SW 1271 (cell line): ENCODE data around the gene KIF27.
"Not testable (repeated sequence)": the region's sequence is repeated elsewhere in the genome, so short reads cannot be mapped to it uniquely, and the experiment has no call there.

Source experiments
- DNase-seq, 2 experiments: peaks; one replicate each; lab custom pipeline; 2025; lab: John Stamatoyannopoulos, UW

KIF27 gene

DNA sequence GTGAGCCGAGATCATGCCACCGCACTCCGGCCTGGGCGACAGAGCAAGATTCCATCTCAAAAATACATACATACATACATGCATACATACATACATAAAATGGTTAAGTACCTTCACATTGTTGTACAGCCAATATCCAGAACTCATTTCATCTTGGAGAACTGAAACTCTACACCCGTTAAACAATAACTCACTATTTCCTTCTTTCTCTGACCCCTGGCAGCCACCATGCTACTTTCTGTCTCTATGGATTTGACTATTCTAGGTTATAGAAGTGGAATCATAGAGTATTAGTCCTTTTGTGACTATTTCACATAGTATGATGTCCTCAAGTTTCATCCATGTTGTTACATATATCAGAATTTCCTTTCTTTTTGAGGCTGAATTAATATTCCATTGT, 9.6 kb upstream of the KIF27 start:
- DNase-seq, result no peak

DNA sequence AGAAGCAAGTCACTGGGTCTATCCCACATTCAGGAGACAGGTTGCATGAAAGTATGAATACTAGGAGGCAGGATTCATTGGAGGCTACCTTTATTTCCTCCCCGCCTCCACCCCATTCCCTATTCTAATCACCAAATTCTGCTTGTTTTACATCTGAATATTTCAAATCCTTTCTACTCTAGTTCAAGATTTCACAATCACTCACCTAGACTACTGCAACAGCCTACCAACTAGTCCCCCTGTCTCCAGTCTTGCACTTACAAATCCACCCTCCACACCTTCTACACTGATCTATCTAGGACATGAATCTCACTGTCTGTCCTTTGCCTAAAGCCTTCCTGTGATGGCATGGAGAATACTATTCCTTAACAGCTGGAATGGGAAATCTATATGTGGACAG, 6.4 kb upstream of the KIF27 start:
- DNase-seq, result no peak

DNA sequence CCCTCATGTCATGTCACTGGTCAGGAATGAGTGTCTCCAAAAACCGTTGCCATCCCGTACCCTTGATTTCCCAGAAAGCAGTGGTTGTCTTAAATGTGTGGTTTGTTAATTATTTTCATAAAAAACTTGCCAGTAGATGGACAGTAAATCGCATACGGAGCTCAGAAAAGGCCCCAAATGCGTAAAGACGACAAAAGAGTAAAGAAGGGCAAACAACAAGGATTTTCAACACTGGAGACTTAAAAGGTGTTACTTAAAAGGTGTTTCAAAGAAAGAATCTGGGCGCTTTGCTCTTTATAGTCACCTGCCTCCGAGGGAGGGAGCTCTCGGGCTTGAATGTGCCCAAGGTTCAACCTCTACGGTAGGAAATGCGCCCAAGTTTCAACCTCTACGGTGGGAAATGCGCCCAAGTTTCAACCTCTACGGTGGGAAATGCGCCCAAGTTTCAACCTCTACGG, 734 bp downstream of the KIF27 start:
- DNase-seq, result peak; percentile 37 to 80

DNA sequence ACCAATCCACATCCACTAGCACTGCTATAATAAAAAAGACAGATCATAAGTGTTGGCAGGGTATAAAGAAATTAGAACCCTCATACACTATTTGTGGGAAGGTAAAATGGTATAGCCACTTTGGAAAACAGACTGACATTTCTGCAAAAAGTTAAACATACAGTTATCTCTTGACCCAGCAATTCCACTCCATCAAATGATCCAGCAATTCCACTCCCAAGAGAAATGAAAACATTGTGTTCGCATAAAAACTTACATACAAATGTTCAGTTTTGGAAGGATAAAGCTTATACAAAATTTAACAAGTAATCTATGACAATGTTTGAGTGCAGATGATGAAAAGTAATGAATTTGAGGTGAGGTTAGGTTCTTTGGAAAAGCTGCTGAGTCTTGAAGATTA, 2.1 kb downstream of the KIF27 start:
- DNase-seq, result no peak

DNA sequence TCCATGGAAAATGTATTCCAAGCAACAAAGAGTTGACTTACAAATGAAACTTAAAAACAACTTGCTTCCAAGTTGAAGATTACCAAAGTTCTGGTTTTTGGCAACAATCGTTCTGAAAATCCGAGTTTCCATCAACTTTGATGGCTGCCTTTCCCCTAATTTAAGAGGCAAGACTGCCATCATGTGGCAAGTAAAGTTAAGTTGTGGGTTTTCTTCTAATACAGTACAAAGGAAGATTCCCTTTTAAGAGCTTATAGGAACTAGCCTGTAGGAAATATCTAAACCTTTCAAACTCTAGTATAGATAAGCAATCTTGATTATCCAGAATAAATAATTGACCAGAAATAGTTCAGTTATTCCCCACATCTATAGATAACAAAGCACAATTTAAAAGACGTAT, 9.0 kb downstream of the KIF27 start:
- DNase-seq, result peak in 1 of 2 experiments; percentile 54

DNA sequence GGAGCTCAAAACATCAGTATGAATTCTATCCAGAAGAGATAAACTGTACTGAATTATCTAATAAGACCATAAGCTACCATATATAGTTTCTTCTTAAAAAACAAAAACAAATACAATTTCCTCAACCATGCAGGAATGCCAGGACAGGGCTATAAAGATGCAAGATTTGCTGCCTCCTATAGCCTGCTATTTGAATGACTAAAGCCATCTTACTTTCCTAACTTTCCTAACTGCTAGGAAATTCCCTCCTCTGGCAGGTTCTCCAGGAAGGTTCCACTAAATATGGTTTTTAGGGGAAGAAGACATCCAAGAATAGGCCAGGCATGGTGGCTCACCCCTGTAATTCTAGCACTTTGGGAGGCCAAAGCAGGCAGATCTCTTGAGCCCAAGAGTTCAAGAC, 15.1 kb downstream of the KIF27 start:
- DNase-seq, result peak in 1 of 2 experiments; percentile 19

DNA sequence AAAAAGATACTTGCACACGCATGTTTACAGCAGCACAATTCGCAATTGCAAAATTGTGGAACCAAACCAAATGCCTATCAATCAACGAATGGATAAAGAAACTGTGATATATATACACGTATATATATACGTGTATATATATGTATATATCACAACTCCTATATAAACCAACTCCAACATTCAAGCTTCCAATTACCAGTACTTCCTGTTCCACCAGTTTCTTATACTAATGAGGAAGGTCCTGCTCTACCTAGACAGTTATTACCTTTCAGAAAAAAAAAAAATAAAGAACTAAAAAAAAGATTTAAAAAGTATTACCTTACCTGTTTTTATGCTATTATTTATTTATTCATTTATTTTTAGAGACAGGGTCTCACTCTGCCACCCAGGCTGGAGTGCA, 20.6 kb downstream of the KIF27 start:
- DNase-seq, result not testable (repeated sequence)

DNA sequence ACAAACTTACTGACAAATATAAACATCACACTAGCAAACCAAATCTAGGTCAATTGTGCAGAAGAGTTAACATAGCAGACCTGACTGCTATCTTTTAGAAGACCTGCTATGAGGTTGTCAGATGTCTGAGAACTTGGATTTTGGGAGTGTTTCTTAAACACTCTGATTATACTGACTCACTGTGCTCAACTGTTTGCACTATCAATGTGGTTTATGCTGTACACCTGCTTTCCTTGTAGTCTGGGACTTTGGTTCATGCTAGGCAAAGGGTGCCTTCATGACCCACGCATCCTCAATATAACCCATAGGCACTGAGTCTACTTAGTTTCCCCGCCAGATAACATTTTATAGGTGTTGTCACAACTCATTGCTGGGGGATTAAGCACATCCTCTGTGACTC, 26.9 kb downstream of the KIF27 start:
- DNase-seq, result not testable (repeated sequence)

DNA sequence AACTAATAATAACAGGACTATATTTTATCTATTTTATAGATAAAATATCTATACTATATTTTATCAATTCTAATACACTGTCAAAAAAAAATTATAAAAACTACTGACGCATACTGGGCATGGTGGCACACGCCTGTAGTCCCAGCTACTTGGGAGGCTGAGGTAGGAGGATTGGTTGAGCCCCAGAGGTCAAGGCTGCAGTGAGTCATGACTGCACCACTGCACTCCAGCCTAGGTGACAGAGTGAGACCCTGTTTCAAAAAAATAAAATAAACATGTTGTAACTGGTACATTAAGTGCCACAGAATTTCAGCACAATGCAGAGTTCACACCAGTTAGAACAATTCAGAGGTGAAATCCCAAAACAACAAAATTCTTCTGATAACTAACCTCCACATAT, 34.7 kb downstream of the KIF27 start:
- DNase-seq, result not testable (repeated sequence)

DNA sequence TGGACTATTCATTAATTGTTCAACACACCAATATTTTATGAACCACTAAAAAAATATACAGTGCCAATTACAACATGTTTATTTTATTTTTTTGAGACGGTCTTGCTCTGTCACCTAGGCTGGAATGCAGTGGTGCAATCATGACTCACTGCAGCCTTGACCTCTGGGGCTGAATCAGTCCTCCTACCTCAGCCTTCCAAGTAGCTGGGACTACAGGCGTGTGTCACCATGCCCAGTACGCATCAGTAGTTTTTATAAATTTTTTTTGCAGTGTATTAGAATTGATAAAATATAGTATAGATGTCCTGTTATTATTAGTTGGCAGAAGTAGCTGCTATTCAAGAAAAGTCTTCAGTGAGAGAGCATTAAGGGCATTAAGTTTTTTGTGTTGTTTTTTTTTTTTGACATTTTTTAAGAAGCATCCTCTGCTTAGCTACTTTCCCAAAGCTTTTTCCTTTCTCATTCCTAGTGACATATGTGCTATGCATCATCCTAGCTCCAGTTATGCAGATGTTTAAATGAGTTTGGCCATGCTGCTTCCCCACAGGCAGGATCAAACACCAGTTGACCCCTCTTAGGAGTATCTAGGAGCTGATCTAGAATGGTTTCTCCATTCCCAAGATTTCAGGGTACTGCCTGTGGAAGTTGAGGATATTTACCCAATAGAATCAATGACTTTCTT, 35.5 kb downstream of the KIF27 start:
- peak; percentile 71 to 85 for DNase-seq

DNA sequence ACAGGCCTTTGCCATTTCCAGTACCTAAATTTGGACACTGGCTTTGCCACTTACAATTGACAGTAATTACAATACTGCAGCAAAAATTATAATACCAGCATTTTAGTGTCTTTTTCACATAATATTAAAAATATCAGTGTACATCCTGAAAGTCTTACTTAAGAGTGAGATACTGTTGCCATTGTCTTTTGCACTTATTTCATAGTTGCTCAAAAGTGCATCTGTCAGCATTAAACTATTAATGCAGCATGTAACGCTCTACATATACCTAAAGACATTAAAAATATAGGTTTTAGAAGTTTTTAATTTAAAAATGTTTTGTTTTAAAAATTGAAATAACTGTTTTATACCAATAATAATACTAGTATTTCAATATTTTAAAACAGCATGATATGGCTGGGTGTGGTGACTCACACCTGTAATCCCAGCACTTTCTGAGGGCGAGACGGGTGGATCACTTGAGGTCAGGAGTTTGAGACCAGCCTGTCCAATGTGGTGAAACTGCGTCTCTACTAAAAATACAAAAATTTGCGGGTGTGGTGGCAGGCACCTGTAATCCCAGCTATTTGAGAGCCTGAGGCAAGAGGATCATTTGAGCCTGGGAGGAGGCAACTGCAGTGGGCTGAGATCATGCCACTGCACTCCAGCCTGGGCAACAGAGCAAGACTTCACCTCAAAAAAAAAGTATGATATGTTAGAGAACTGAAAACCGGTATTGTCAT, 39.4 kb downstream of the KIF27 start:
- not testable (repeated sequence) for DNase-seq

DNA sequence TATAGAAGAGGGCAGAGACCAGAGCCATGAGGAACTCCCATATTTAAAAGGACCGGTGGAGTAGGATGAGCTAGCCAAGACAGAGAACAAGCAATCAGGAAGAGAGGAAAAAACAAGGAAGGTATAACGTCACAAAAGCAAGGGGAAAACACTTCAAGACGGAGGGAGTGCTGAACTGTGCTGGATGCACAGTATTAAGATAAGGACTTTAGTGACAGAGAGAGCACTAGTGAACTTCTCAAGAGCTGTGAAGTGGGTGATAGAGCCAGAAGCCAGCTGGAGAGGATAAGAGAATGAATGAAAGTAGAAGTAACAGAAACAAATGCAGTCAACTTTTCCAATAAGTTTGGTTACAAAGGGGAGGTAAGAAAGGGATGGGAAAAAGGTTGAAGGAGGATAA, 45.7 kb downstream of the KIF27 start:
- not testable (repeated sequence) for DNase-seq

DNA sequence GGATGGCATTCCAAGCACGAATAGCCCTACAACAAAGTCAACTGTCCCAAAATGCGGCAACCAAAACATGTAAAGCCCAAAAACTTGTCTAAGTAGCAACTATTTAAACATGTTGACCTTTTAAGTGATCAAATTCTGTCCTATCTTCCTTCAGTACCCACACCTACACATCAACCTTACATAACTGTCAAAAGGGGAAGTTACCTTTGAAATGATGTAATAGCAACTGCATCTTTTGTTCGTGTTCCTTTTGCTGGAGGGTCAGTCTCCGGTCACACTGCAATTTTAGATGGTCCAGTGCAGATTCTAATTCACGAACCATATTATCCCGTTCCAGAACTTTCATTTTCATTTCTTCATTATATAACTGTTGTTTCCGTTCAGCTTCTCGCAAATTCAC, 71.3 kb downstream of the KIF27 start:
- not testable (repeated sequence) for DNase-seq

DNA sequence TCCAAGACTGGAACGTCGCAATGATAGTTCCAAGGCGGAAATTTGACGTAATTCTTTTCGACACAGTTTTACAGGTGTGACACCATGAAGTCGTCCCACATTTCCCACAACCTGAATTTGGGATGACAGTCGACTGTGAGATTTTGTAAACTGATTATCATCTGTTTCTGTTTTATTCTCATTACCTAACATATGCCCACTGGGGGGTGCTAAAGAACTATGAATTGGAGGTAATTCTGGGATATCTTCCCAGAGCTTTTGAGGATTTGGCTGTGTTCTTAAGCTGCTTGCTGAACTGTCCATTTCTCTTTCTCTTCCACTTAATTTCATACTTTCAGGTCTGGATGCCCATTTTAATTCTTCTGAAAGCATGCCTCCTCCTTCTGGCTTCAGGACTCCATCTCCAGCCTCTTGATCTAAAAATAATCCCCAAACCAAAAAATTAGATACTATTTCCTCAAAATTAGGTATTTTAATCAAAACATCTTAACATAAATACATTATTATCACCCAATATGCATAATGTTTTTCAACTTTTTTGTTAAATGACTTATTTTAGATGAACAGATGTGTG, 84.1 kb downstream of the KIF27 start:
- not testable (repeated sequence) for DNase-seq

DNA sequence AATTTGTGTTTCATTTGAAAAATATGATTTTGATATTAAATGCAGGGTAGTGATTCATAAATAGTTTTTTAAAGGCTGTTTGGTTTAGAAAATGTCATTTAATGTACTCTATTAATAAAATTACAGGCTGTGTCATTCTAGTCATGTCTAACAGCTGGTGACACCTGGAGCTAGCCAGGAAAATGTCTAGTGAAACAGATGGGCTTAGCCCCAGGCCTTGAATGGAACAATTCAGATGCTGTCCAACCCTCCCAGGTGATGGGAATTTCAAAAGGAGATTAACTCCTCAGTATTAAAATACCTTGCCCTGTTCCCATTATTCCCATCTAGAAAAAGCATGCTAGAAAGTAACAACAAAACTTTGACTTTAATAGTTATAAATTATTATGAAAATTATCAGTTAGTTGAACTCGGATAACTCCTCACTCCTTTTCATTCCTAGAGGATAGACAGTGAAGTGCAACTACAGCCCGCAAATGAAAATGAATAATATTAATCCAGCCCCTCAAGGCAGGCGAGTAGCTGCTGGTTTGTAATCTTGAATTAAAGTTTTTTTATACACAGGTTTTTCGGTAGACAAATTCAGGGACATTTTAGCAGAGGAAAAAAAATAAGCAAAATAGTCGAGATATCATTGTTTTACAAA, 90.7 kb downstream of the KIF27 start:
- DNase-seq, result not testable (repeated sequence)

DNA sequence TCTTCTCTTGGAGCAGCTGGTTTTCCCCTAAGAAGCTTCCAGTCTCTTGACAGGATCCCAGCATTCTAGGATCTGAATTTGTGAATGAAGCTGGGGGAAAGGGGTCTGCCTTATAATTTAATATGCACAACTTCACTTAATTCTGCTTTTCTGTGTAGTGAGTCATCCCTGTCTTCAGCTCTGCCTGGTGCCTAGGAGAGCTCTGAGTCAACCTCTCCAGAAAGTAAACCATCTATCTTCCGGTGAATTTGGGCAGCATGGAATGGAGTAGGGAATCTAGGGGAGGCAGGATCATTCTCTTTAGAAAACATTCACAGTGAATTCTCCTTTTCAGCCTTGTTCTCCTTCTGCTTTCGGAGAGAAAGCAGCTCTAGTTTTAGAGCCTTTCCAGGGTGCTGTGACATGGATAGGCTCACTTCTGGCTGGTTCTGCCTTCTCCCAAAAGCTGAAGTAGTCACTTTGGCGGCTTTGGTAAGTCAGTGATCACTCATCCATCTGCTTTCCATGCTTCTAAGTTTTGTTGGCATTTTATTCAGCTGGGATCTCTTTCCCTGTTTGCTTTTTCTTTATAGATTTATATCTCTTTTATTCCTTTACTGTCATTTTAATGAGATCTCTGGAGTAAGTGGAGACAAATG, 96.1 kb downstream of the KIF27 start:
- not testable (repeated sequence) for DNase-seq

DNA sequence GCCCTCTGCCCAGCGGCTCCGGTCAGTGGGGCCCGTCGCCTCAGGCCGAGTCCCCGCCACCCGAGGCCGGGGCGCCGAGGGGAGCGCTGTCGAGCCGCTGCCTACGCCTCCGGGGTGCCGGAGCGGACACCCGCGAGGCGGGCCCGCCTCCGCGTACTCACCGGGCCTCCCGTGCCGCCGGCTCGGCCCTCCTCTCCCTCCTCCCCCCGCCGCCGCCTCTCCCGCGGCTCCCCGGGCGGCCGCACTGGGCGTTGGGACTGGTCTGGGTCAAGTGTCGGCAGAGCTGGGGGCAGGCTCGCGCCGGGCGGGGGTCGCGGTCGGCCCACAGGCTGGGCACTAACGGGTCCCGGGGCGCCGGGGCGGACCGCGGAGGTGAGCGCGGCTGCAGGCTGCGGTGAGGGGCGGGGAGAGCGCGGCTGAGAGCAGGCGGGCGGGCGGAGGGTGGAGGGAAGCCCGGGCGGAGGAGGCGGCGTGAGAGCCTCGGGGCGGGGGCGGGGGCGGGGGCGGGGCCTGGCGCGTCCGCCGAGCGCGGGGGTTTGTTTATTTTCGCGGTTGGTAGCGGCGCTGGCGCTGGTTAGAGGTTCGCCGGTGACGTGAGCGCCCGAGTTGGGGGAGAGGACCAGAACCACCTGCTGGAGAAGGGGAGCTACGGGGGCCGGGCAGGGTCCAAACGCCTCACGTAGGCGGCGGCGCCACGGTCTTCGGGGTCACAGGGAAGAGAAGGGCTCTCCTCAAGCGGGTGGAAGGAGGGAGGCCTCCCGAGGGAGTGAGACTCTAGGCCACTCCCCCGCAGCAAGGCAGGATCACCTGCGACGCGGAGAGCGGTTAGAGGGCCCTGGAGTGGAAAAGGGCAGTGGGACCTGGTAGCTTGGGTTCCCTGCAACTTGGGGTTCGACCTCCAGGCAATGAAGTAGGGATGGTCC, 103.6 kb downstream of the KIF27 start, which contains the start of gene GKAP1:
GKAP1 (minus strand) TSS at position 414 of the 923 bp plus-strand sequence. CDS start 11,252 bp downstream, outside the sequence.
- DNase-seq, result peak; percentile 52 to 92

DNA sequence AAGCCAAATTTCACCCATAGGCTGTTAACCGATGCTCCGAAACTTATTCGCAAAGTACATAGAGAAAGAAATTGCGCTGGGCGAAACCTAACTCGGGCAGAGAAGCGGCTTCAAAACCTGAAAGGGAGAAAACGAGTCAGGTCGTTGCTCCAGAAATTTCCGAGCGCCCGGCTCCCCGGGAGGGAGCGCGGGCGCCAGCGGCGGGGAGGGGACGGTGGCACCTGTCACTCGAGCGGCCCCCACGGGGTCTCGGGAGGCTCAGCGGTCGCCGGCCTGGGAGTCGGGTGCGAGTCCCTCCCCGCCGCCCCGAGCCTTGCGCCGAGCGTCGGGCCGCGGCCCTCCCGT, 104.2 kb downstream of the KIF27 start:
- DNase-seq, result not testable (repeated sequence)

DNA sequence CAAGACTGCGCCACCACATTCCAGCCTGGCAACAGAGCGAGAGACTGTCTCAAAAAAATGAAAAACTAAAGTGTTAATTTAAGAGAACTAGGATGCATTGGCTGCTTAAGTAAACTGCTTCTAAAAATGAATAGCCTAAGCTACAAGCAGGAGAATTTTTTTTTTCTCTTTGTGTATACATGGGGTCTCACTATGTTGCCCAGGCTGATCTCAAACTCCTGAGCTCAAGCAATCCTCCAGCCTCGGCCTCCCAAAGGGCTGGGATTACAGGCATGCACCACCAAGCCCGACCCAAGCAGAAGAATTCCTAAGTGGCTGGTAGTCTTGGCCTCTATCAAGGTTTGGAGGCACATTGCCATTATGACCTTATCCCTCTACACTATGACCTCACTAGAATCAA, 106.1 kb downstream of the KIF27 start:
- DNase-seq, result not testable (repeated sequence)

DNA sequence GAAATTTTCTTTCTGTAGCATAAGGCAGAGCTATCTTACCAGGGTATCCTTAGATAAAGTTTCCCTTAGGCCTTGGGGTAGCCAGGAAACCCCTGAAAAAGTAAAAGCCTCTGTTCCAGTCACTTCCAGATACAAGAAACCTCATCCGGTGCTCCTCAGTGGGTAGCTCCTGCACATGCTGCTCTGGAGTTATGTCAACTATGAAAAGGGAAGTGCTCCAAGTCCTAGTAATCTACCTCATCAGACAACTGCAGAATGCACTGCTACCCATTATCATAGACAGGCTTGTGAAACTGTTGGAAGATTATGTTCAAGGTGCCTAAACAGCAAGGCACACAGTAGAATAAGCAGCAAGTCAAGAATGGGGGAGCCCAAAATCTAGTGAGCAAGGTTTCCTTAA, 112.0 kb downstream of the KIF27 start:
- DNase-seq, result not testable (repeated sequence)

DNA sequence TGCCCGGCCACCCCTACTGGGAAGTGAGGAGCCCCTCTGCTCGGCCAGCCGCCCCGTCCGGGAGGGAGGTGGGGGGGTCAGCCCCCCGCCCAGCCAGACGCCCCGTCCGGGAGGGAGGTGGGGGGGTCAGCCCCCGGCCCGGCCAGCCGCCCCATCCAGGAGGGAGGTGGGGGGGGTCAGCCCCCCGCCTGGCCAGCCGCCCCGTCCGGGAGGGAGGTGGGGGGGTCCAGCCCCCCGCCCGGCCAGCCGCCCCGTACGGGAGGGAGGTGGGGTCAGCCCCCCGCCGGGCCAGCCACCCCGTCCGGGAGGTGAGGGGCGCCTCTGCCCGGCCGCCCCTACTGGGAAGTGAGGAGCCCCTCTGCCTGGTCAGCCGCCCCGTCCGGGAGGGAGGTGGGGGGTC, 116.8 kb downstream of the KIF27 start:
- DNase-seq, result not testable (repeated sequence)
